GM12891 (cell line): ENCODE data around the gene SEC61G.

Experiments used
- DNase-seq: peaks from one replicate; pipeline ENCODE4 v3.0.0; 2011; ENCODE audit warnings: low spot score; ENCODE audit not compliant: insufficient read length
- FAIRE-seq: peaks from 2 replicates; lab custom pipeline; 2011; peaks lifted over from hg19 to GRCh38; lab: Jason Lieb, UNC
- PAX5 ChIP-seq: IDR thresholded peaks from 2 replicates; pipeline ENCODE4 v1.6.1; 2011; ENCODE audit warnings: low read length, moderate library complexity, mild to moderate bottlenecking; ENCODE audit not compliant: insufficient read depth, severe bottlenecking
- POLR2A ChIP-seq: IDR thresholded peaks from 2 replicates; pipeline ENCODE4 v1.6.1; 2011; ENCODE audit warnings: low read depth, low read length, control low read depth
- POLR2AphosphoS5 ChIP-seq: IDR thresholded peaks from 2 replicates; pipeline ENCODE4 v1.6.1; 2011; ENCODE audit warnings: low read depth, low read length, control low read depth
- POU2F2 ChIP-seq: IDR thresholded peaks from 2 replicates; pipeline ENCODE4 v1.6.1; 2011; ENCODE audit warnings: low read depth, mild to moderate bottlenecking, control low read depth, low read length, moderate library complexity
- SPI1 ChIP-seq: IDR thresholded peaks from 2 replicates; pipeline ENCODE4 v1.6.1; 2011; ENCODE audit warnings: low read depth, low read length, control low read depth
- TAF1 ChIP-seq: IDR thresholded peaks from 2 replicates; pipeline ENCODE4 v1.6.1; 2011; ENCODE audit warnings: low read depth, low read length, control low read depth

The SEC61G gene

GRCh38 chr7:54783952-54784351, 24.9 kb upstream of the SEC61G start:
- TF ChIP-seq POLR2AphosphoS5, result no peak
- no peak for TF ChIP-seq POLR2A
- no peak for TF ChIP-seq SPI1
- TF ChIP-seq PAX5, result no peak
- TF ChIP-seq POU2F2, result no peak
- DNase-seq, result no peak
- FAIRE-seq, result no peak

DNA sequence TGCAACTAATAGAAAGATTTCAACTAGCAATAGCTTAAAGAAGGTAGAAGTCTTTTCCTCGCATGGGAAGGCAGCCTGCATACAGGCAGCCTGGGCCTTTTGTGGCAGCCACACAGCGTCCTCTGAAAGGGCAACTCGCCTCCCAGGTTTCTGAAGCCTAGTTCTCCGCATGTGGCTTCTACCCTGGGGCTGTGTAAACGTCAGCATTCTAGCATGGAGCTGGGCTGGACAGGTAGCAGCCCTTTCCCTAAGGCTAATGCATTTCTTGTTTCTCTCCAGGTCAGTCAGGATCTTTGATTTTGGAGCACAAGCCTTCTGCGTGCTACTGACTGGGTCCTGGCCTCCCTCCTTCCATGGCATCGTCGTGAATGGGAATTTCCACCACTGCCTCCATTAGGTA, 23.8 kb upstream of the SEC61G start:
- no peak for FAIRE-seq

GRCh38 chr7:54782314-54782713, 23.3 kb upstream of the SEC61G start:
- TF ChIP-seq SPI1, result no peak
- TF ChIP-seq TAF1, result no peak
- no peak for TF ChIP-seq POU2F2
- no peak for TF ChIP-seq POLR2A
- no peak for TF ChIP-seq PAX5
- no peak for TF ChIP-seq POLR2AphosphoS5
- no peak for DNase-seq

More for the DNA sequence above, 23.8 kb upstream of the SEC61G start:
- DNase-seq, result no peak
- TF ChIP-seq POU2F2 (no peak), POLR2A (no peak), TAF1 (no peak), SPI1 (no peak), POLR2AphosphoS5 (no peak), PAX5 (no peak)

GRCh38 chr7:54781134-54781920, 22.3 kb upstream of the SEC61G start:
- FAIRE-seq (no peak), DNase-seq (no peak)
- TF ChIP-seq SPI1 (no peak), TAF1 (no peak), POU2F2 (no peak), POLR2AphosphoS5 (no peak), POLR2A (no peak), PAX5 (no peak)

More at GRCh38 chr7:54782314-54782713, 23.3 kb upstream of the SEC61G start:
- FAIRE-seq, result no peak

DNA sequence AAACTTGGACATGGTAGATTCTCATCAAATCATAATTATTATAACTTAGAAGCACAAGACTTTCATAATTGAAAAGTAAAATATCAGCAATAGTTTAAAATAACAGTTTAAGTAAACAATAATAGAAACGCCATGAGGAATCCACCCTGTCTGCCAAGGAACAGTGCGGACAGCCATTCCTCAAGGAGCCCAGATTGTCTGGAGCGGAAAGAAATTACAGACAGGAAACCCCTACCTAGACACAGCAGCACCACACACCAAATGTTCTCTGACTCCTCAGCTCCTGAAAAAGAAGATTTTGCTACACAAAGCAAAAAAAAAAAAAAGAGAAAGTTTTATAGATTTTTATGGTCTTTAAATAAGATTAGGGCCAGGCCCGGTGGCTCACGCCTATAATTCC, 21.5 kb upstream of the SEC61G start:
- no peak for FAIRE-seq
- DNase-seq, result no peak
- TF ChIP-seq SPI1, result no peak
- no peak for TF ChIP-seq POLR2AphosphoS5

DNA sequence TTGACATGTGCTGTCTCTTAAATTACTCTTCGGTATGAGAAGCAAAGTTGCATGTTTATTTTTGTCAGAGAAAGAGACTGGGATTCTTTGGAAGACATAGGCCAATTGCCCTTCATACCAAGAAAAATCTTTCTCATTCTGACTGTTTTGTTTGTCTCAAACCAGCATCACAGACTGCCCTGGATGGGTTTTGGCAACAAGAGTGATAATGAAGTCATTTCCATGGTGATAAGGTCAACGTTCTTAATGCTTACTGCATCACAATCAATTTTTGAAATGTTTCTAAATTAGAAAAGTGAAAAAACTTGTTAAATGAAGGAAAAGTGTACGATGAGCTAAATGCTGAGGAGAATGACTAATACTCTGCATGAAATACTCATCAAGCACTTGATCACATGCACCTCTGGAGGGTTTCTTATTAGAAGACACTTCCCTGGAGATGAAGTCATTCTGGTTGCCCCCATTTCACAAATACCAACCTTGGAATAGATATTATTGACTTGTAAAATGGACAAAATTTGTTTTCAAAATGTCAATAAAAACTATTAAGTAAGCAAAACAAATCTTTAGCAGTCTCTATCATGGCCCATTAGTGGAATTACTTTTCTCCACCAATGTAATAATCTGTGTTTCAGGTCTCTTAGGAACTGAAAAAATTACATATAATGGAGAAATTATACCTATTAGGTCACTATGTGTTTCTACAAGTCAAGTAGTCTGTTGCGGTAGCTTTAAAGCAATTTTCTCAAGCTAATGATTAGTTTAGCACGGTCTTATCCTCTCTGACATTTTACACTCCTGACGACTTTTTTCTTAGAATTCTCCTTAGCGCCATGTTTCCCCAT, 19.9 kb upstream of the SEC61G start:
- DNase-seq (no peak), FAIRE-seq (no peak)
- TF ChIP-seq PAX5 (no peak), SPI1 (no peak), POU2F2 (no peak), TAF1 (no peak), POLR2AphosphoS5 (no peak), POLR2A (no peak)

DNA sequence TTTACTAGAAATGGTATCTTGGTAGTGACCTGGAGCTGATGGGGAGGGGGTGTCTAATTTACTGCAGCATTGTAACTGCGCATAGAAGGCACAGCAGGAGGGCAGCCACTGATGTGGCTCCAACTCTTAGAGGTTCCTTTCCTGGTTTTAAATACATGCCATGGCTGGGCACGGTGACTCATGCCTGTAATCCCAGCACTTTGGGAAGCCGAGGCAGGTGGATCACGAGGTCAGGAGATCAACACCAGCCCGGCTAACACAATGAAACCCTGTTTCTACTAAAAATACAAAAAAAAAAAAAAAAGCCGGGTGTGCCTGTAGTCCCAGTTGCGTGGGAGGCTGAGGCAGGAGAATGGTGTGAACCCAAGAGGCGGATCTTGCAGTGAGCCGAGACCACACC, 19.2 kb upstream of the SEC61G start:
- TF ChIP-seq TAF1 (no peak), SPI1 (no peak), POLR2AphosphoS5 (no peak), PAX5 (no peak), POLR2A (no peak)
- FAIRE-seq (no peak), DNase-seq (no peak)

GRCh38 chr7:54774785-54775740, 16.1 kb upstream of the SEC61G start:
- DNase-seq (no peak), FAIRE-seq (no peak)
- no peak for TF ChIP-seq POLR2AphosphoS5

GRCh38 chr7:54773472-54774399, 14.7 kb upstream of the SEC61G start:
- FAIRE-seq (peak; percentile 72), DNase-seq (peak; percentile 19)
- TF ChIP-seq POLR2AphosphoS5 (no peak), SPI1 (no peak), PAX5 (no peak), POU2F2 (no peak), TAF1 (no peak), POLR2A (no peak)
